BE2C (cell line): ENCODE measurements around the gene CYP4V2.

ENCODE experiments used
- DNase-seq: peaks from one replicate; pipeline ENCODE4 v3.0.0-alpha.2; 2020
- H3K27me3 ChIP-seq: fragments of 250-450 bp; sonication (Bioruptor Pico); 2 replicates; pipeline ENCODE4 v1.5.1; 2020; ENCODE audit warnings: mild to moderate bottlenecking
- H3K36me3 ChIP-seq: fragments of 250-450 bp; sonication (Bioruptor Pico); 2 replicates; pipeline ENCODE4 v1.5.1; 2020; ENCODE audit warnings: mild to moderate bottlenecking
- H3K4me1 ChIP-seq: fragments of 250-450 bp; sonication (Bioruptor Pico); 2 replicates; pipeline ENCODE4 v1.5.1; 2020
- H3K4me3 ChIP-seq: 2 replicates; pipeline ENCODE4 v1.5.1; 2011; ENCODE audit warnings: low read depth, low read length
- H3K9me3 ChIP-seq: fragments of 250-450 bp; sonication (Bioruptor Pico); 2 replicates; pipeline ENCODE4 v1.5.1; 2020
- TF ChIP-seq, protein P1 (sequence below): IDR thresholded peaks from 2 replicates; pipeline ENCODE4 v1.5.1; 2012; ENCODE audit warnings: mild to moderate bottlenecking, low read depth, low read length

Gene CYP4V2

GRCh38 chr4:186192066-186192612 lies 772 bp downstream of the CYP4V2 start:
- no peaks in the 10 kb centered on the region for H3K9me3 ChIP-seq
- DNase-seq = no peak
- H3K4me1 ChIP-seq = no peaks in the 10 kb centered on the region
- TF ChIP-seq, protein P1, sequence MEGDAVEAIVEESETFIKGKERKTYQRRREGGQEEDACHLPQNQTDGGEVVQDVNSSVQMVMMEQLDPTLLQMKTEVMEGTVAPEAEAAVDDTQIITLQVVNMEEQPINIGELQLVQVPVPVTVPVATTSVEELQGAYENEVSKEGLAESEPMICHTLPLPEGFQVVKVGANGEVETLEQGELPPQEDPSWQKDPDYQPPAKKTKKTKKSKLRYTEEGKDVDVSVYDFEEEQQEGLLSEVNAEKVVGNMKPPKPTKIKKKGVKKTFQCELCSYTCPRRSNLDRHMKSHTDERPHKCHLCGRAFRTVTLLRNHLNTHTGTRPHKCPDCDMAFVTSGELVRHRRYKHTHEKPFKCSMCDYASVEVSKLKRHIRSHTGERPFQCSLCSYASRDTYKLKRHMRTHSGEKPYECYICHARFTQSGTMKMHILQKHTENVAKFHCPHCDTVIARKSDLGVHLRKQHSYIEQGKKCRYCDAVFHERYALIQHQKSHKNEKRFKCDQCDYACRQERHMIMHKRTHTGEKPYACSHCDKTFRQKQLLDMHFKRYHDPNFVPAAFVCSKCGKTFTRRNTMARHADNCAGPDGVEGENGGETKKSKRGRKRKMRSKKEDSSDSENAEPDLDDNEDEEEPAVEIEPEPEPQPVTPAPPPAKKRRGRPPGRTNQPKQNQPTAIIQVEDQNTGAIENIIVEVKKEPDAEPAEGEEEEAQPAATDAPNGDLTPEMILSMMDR = no peak
- H3K27me3 ChIP-seq = peaks cover 51% of the 10 kb centered on the region
- no peaks in the 10 kb centered on the region for H3K36me3 ChIP-seq
- peak overlapping the region; percentile 83 for H3K4me3 ChIP-seq

DNA sequence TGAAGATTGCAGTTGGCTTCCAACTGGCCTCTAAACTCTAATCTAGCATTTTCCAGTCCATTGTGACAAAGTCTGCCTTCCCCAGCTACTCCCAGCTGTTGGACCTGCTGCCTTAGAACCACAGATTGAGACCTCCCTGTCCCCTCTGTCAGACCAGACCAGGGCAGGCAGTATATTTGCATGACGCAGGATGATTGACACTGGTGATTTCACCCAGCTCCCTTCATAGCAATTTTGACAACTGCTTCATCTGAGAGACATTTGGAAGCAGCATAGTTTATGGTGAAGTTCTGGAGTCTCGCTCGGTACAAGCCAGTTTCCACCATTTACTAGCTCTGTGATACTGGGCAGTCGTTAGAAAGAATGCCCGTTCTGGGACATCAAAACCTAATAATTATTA lies 2.5 kb downstream of the CYP4V2 start:
- H3K36me3 ChIP-seq = no peaks in the 10 kb centered on the region
- no peak overlapping the region for H3K4me3 ChIP-seq
- H3K27me3 ChIP-seq = peaks cover 65% of the 10 kb centered on the region
- TF ChIP-seq, protein P1 = no peak
- H3K9me3 ChIP-seq = no peaks in the 10 kb centered on the region
- DNase-seq = no peak
- H3K4me1 ChIP-seq = no peaks in the 10 kb centered on the region

DNA sequence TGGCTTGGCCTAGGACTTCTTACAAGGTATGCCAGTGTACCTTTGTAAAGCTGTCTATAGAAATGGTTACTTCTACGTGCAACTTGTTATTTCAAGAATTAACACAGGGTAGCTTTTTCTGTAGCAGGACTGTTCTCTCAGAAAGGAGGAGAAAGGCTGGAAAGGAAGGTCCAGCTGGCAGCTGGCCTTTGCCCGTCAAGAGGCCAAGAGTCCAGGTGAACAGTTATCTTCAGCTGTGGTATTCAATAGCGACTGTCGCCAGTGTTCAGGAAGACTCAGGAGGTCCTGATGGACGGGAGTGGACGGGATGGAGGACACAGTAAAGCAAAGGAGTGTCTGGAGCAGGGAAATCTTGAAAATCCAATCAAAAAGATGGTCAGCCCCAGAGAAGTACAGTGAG lies 4.7 kb downstream of the CYP4V2 start:
- peaks cover 51% of the 10 kb centered on the region for H3K27me3 ChIP-seq
- no peak for DNase-seq
- no peaks in the 10 kb centered on the region for H3K9me3 ChIP-seq
- no peaks in the 10 kb centered on the region for H3K36me3 ChIP-seq
- H3K4me3 ChIP-seq = no peak overlapping the region
- H3K4me1 ChIP-seq = no peaks in the 10 kb centered on the region
- TF ChIP-seq, protein P1 = no peak

DNA sequence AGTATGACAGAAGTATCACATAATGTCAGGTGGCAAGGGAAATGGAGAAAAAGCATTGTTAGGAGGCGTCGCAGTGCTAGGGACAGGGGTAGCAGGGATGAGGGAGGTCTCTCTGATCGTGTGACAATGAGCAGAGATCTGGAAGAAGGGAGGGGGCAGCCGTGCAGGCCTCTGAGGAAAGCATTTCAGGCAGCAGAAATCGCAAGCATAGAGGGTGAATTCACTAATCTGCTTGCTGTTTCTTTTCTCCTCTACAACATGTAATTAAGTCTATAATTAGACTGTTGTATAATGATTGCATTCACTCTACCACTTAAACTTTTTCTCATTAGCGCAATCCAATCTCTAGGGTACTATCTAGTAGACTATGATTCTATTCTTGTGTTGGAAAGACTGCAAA lies 9.1 kb downstream of the CYP4V2 start:
- no peak for DNase-seq
- H3K4me3 ChIP-seq = no peak overlapping the region
- H3K9me3 ChIP-seq = no peaks in the 10 kb centered on the region; the same call in 1 of the 2 replicates
- H3K4me1 ChIP-seq = no peaks in the 10 kb centered on the region; the same call in 1 of the 2 replicates
- TF ChIP-seq, protein P1 = no peak
- peaks cover 20% of the 10 kb centered on the region for H3K27me3 ChIP-seq
- no peaks in the 10 kb centered on the region for H3K36me3 ChIP-seq

GRCh38 chr4:186201010-186201409 lies 9.6 kb downstream of the CYP4V2 start:
- no peaks in the 10 kb centered on the region; the same call in 1 of the 2 replicates for H3K9me3 ChIP-seq
- no peak for DNase-seq

DNA sequence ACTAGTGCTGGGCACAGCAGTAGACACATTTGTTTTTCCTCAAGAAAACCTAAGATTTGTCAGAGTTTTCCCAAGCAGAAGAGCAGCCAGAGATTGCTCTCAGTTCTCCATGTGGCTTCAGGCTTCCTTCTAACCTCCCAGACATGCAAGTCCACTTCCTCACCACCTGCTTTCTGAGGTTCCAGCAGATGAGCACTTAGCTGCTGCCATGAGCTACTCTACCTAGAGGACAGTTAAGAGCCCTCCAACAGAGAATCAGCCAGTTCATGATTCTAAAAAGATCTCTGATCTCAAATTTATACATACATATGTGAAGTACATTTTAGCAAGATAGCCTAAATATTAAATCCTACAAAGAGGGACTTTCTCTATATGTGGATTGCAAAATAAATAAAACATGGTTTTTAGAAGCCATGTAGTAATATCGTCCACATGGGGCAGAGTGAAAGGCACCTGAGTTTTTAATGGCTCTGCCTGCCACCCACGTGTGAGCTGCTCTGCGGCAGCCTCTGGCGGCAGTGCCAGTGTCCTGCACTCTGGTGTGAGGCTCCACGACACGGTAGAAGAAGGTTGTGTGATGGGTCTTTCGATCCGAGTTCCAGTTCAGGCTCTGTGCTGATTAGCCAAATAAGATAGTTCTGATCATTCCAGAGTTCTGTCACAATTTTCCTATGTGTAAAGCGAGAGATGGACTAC lies 10.3 kb downstream of the CYP4V2 start:
- Histone ChIP-seq H3K27me3 (peaks cover 20% of the 10 kb centered on the region), H3K4me3 (no peak overlapping the region), H3K4me1 (no peaks in the 10 kb centered on the region; the same call in 1 of the 2 replicates), H3K36me3 (no peaks in the 10 kb centered on the region), H3K9me3 (no peaks in the 10 kb centered on the region; the same call in 1 of the 2 replicates)
- TF ChIP-seq, protein P1 = peak; percentile 83
- peak; percentile 56 for DNase-seq

More at GRCh38 chr4:186201010-186201409, 9.6 kb downstream of the CYP4V2 start:
- no peak overlapping the region for H3K4me3 ChIP-seq
- H3K4me1 ChIP-seq = no peaks in the 10 kb centered on the region; the same call in 1 of the 2 replicates
- TF ChIP-seq, protein P1 = no peak
- H3K27me3 ChIP-seq = peaks cover 20% of the 10 kb centered on the region
- H3K36me3 ChIP-seq = no peaks in the 10 kb centered on the region
